ENCODE measurements around the gene APBB2. TPM values are rescaled to one million over a fixed set of nuclear protein-coding genes. Genes with fewer than 3 reads are reported as not detected.
A peak's percentile ranks its signal among the peaks of the same experiment; 100 is the strongest.

APBB2 gene
- total and polyA plus RNA-seq, 4 donors, result 22.7 to 101 (median 64.4) TPM

GRCh38 chr4:41125558-41126311 lies 88.6 kb downstream of the APBB2 start:
- DNase-seq, result no peak
- intact Hi-C loops (cut with DNase I), result no loop called here
- no peak overlapping the region for H3K4me3 ChIP-seq (ENCODE audit: low read length in 2 of 2)
- H3K27me3 ChIP-seq (ENCODE audit: control insufficient read depth in 1 of 2, insufficient read depth in 2 of 2, low read length in 1 of 2), result no peaks in the 10 kb centered on the region
- no peak for ATAC-seq (ENCODE audit: low FRiP score)
- 61 to 65% methylated on average over 7 of the region's 7 CpGs for WGBS, 2 donors
- peaks cover 0 to 3% of the 10 kb centered on the region in 2 donors for H3K4me1 ChIP-seq (ENCODE audit: control insufficient read depth in 1 of 2, insufficient read depth in 2 of 2, low read length in 2 of 2)
- no peaks in the 10 kb centered on the region for H3K36me3 ChIP-seq (ENCODE audit: control insufficient read depth in 1 of 2, insufficient read depth in 2 of 2, low read length in 1 of 2)
- H3K27ac ChIP-seq (ENCODE audit: low read depth in 1 of 2, low read length in 2 of 2), result peak overlapping the region in 1 of 2 donors; percentile 30
- no peaks in the 10 kb centered on the region for H3K9me3 ChIP-seq (ENCODE audit: control insufficient read depth, low read length)

GRCh38 chr4:41124916-41125548 lies 89.3 kb downstream of the APBB2 start:
- ATAC-seq (ENCODE audit: low FRiP score) (no peak), DNase-seq (no peak)
- no peaks in the 10 kb centered on the region for H3K27me3 ChIP-seq (ENCODE audit: control insufficient read depth in 1 of 2, insufficient read depth in 2 of 2, low read length in 1 of 2)
- intact Hi-C loops (cut with DNase I), result no loop called here
- peak overlapping the region in 1 of 2 donors; percentile 35 for H3K27ac ChIP-seq (ENCODE audit: low read depth in 1 of 2, low read length in 2 of 2)
- no peaks in the 10 kb centered on the region for H3K36me3 ChIP-seq (ENCODE audit: control insufficient read depth in 1 of 2, insufficient read depth in 2 of 2, low read length in 1 of 2)
- no peaks in the 10 kb centered on the region for H3K9me3 ChIP-seq (ENCODE audit: control insufficient read depth, low read length)
- WGBS, 2 donors, result 76 to 87% methylated on average over 3 of the region's 3 CpGs
- peaks cover 0 to 3% of the 10 kb centered on the region in 2 donors for H3K4me1 ChIP-seq (ENCODE audit: control insufficient read depth in 1 of 2, insufficient read depth in 2 of 2, low read length in 2 of 2)
- H3K4me3 ChIP-seq (ENCODE audit: low read length in 2 of 2), result no peak overlapping the region

- Histone ChIP-seq H3K4me3 (ENCODE audit: low read length in 2 of 2) (no peak overlapping the region), H3K4me1 (ENCODE audit: control insufficient read depth in 1 of 2, insufficient read depth in 2 of 2, low read length in 2 of 2) (peaks cover 0 to 3% of the 10 kb centered on the region in 2 donors), H3K27me3 (ENCODE audit: control insufficient read depth in 1 of 2, insufficient read depth in 2 of 2, low read length in 1 of 2) (no peaks in the 10 kb centered on the region), H3K9me3 (ENCODE audit: control insufficient read depth, low read length) (no peaks in the 10 kb centered on the region), H3K36me3 (ENCODE audit: control insufficient read depth in 1 of 2, insufficient read depth in 2 of 2, low read length in 1 of 2) (no peaks in the 10 kb centered on the region), H3K27ac (ENCODE audit: low read depth in 1 of 2, low read length in 2 of 2) (no peak overlapping the region)
- DNase-seq (no peak), ATAC-seq (ENCODE audit: low FRiP score) (no peak)
- intact Hi-C loops (cut with DNase I), result no loop called here
- 95 to 98% methylated on average over 7 of the region's 7 CpGs for WGBS, 2 donors
Measured at GRCh38 chr4:41122775-41123174, 91.6 kb downstream of the APBB2 start.

GRCh38 chr4:41122309-41122708 lies 92.0 kb downstream of the APBB2 start:
- intact Hi-C loops (cut with DNase I), result no loop called here
- no peaks in the 10 kb centered on the region for H3K27me3 ChIP-seq (ENCODE audit: control insufficient read depth in 1 of 2, insufficient read depth in 2 of 2, low read length in 1 of 2)
- H3K4me1 ChIP-seq (ENCODE audit: control insufficient read depth in 1 of 2, insufficient read depth in 2 of 2, low read length in 2 of 2), result peaks cover 0 to 3% of the 10 kb centered on the region in 2 donors
- no peaks in the 10 kb centered on the region for H3K9me3 ChIP-seq (ENCODE audit: control insufficient read depth, low read length)
- no peak for ATAC-seq (ENCODE audit: low FRiP score)
- no peak overlapping the region for H3K4me3 ChIP-seq (ENCODE audit: low read length in 2 of 2)
- H3K27ac ChIP-seq (ENCODE audit: low read depth in 1 of 2, low read length in 2 of 2), result no peak overlapping the region
- H3K36me3 ChIP-seq (ENCODE audit: control insufficient read depth in 1 of 2, insufficient read depth in 2 of 2, low read length in 1 of 2), result no peaks in the 10 kb centered on the region
- DNase-seq, result no peak

GRCh38 chr4:41121906-41122305 lies 92.4 kb downstream of the APBB2 start:
- ATAC-seq (ENCODE audit: low FRiP score) (no peak), DNase-seq (no peak)
- WGBS, 2 donors, result 89 to 93% methylated on average over 2 of the region's 2 CpGs
- intact Hi-C loops (cut with DNase I), result no loop called here
- Histone ChIP-seq H3K4me1 (ENCODE audit: control insufficient read depth in 1 of 2, insufficient read depth in 2 of 2, low read length in 2 of 2) (peaks cover 0 to 3% of the 10 kb centered on the region in 2 donors), H3K27ac (ENCODE audit: low read depth in 1 of 2, low read length in 2 of 2) (no peak overlapping the region), H3K27me3 (ENCODE audit: control insufficient read depth in 1 of 2, insufficient read depth in 2 of 2, low read length in 1 of 2) (no peaks in the 10 kb centered on the region), H3K9me3 (ENCODE audit: control insufficient read depth, low read length) (no peaks in the 10 kb centered on the region), H3K36me3 (ENCODE audit: control insufficient read depth in 1 of 2, insufficient read depth in 2 of 2, low read length in 1 of 2) (no peaks in the 10 kb centered on the region), H3K4me3 (ENCODE audit: low read length in 2 of 2) (no peak overlapping the region)

- 4 to 5% methylated on average over 12 of the region's 12 CpGs for WGBS, 2 donors
- H3K36me3 ChIP-seq (ENCODE audit: control insufficient read depth in 1 of 2, insufficient read depth in 2 of 2, low read length in 1 of 2), result no peaks in the 10 kb centered on the region
- H3K27me3 ChIP-seq (ENCODE audit: control insufficient read depth in 1 of 2, insufficient read depth in 2 of 2, low read length in 1 of 2), result no peaks in the 10 kb centered on the region
- peak overlapping the region; percentile 3 to 10 for H3K27ac ChIP-seq (ENCODE audit: low read depth in 1 of 2, low read length in 2 of 2)
- intact Hi-C loops (cut with DNase I), result no loop called here
- H3K9me3 ChIP-seq (ENCODE audit: control insufficient read depth, low read length), result no peaks in the 10 kb centered on the region
- peaks cover 0 to 3% of the 10 kb centered on the region in 2 donors for H3K4me1 ChIP-seq (ENCODE audit: control insufficient read depth in 1 of 2, insufficient read depth in 2 of 2, low read length in 2 of 2)
- H3K4me3 ChIP-seq (ENCODE audit: low read length in 2 of 2), result peak overlapping the region in 1 of 2 donors; percentile 23
- ATAC-seq (ENCODE audit: low FRiP score) (peak; percentile 85), DNase-seq (peak; percentile 67 to 80)
Measured at GRCh38 chr4:41120297-41121217, 93.8 kb downstream of the APBB2 start.

- peaks cover 0 to 2% of the 10 kb centered on the region in 2 donors for H3K4me1 ChIP-seq (ENCODE audit: control insufficient read depth in 1 of 2, insufficient read depth in 2 of 2, low read length in 2 of 2)
- intact Hi-C loops (cut with DNase I), result no loop called here
- H3K9me3 ChIP-seq (ENCODE audit: control insufficient read depth, low read length), result no peaks in the 10 kb centered on the region
- peak overlapping the region; percentile 3 to 57 for H3K27ac ChIP-seq (ENCODE audit: low read depth in 1 of 2, low read length in 2 of 2)
- peak overlapping the region in 1 of 2 donors; percentile 23 for H3K4me3 ChIP-seq (ENCODE audit: low read length in 2 of 2)
- WGBS, 2 donors, result 45 to 49% methylated on average over 5 of the region's 5 CpGs
- ATAC-seq (ENCODE audit: low FRiP score) (no peak), DNase-seq (no peak)
- H3K27me3 ChIP-seq (ENCODE audit: control insufficient read depth in 1 of 2, insufficient read depth in 2 of 2, low read length in 1 of 2), result no peaks in the 10 kb centered on the region
- no peaks in the 10 kb centered on the region for H3K36me3 ChIP-seq (ENCODE audit: control insufficient read depth in 1 of 2, insufficient read depth in 2 of 2, low read length in 1 of 2)
Measured at GRCh38 chr4:41119867-41120295, 94.5 kb downstream of the APBB2 start.

GRCh38 chr4:41111791-41112190 lies 102.6 kb downstream of the APBB2 start:
- Histone ChIP-seq H3K4me3 (ENCODE audit: low read length in 2 of 2) (no peak overlapping the region), H3K9me3 (ENCODE audit: control insufficient read depth, low read length) (no peaks in the 10 kb centered on the region), H3K36me3 (ENCODE audit: control insufficient read depth in 1 of 2, insufficient read depth in 2 of 2, low read length in 1 of 2) (no peaks in the 10 kb centered on the region), H3K27me3 (ENCODE audit: control insufficient read depth in 1 of 2, insufficient read depth in 2 of 2, low read length in 1 of 2) (no peaks in the 10 kb centered on the region), H3K4me1 (ENCODE audit: control insufficient read depth in 1 of 2, insufficient read depth in 2 of 2, low read length in 2 of 2) (peaks cover 3% of the 10 kb centered on the region in 2 donors), H3K27ac (ENCODE audit: low read depth in 1 of 2, low read length in 2 of 2) (no peak overlapping the region)
- DNase-seq, result no peak
- 67 to 69% methylated on average over 2 of the region's 2 CpGs for WGBS, 2 donors
- no peak for ATAC-seq (ENCODE audit: low FRiP score)
- intact Hi-C loops (cut with DNase I), result no loop called here
